ENCODE results near the gene PWP1. TPM values are rescaled to one million over a fixed set of nuclear protein-coding genes. Genes with fewer than 3 reads are reported as not detected.
"Not testable (repeated sequence)": the region's sequence is repeated elsewhere in the genome, so short reads cannot be mapped to it uniquely, and the experiment has no call there.

Gene PWP1
- polyA plus RNA-seq, 4 donors: 51.9 to 58.6 (median 55.9) TPM

- DNase-seq (ENCODE audit: low read depth in 4 of 4, low spot score in 2 of 4): no peak
Measured at GRCh38 chr12:107667464-107667863, 18.1 kb upstream of the PWP1 start.

GRCh38 chr12:107668320-107669098, 17.1 kb upstream of the PWP1 start:
- DNase-seq (ENCODE audit: low read depth in 4 of 4, low spot score in 2 of 4): no peak

GRCh38 chr12:107669946-107670345, 15.7 kb upstream of the PWP1 start:
- DNase-seq (ENCODE audit: low read depth in 4 of 4, low spot score in 2 of 4): no peak

GRCh38 chr12:107670999-107671643, 14.5 kb upstream of the PWP1 start:
- DNase-seq (ENCODE audit: low read depth in 4 of 4, low spot score in 2 of 4): no peak

GRCh38 chr12:107677671-107678070, 7.9 kb upstream of the PWP1 start:
- DNase-seq (ENCODE audit: low read depth in 4 of 4, low spot score in 2 of 4): no peak

- DNase-seq (ENCODE audit: low read depth in 4 of 4, low spot score in 2 of 4): no peak
Measured at GRCh38 chr12:107679336-107679735, 6.3 kb upstream of the PWP1 start.

GRCh38 chr12:107681455-107681835, 4.2 kb upstream of the PWP1 start:
- DNase-seq (ENCODE audit: low read depth in 4 of 4, low spot score in 2 of 4): no peak

GRCh38 chr12:107681836-107682820, 3.5 kb upstream of the PWP1 start:
- DNase-seq (ENCODE audit: low read depth in 4 of 4, low spot score in 2 of 4): no peak

- DNase-seq (ENCODE audit: low read depth in 4 of 4, low spot score in 2 of 4): no peak
Measured at GRCh38 chr12:107684029-107684795, 1.4 kb upstream of the PWP1 start.

- peak in 1 of 4 donors; percentile 12 for DNase-seq (ENCODE audit: low read depth in 4 of 4, low spot score in 2 of 4)
Measured at GRCh38 chr12:107684990-107685359, 624 bp upstream of the PWP1 start.

- DNase-seq (ENCODE audit: low read depth in 4 of 4, low spot score in 2 of 4): not testable (repeated sequence)
Measured at GRCh38 chr12:107695772-107696171, 10.2 kb downstream of the PWP1 start.

- DNase-seq (ENCODE audit: low read depth in 4 of 4, low spot score in 2 of 4): no peak
Measured at GRCh38 chr12:107702106-107702505, 16.5 kb downstream of the PWP1 start.

GRCh38 chr12:107704041-107704440, 18.4 kb downstream of the PWP1 start:
- no peak for DNase-seq (ENCODE audit: low read depth in 4 of 4, low spot score in 2 of 4)

- not testable (repeated sequence) for DNase-seq (ENCODE audit: low read depth in 4 of 4, low spot score in 2 of 4)
Measured at GRCh38 chr12:107705522-107705921, 19.9 kb downstream of the PWP1 start.

GRCh38 chr12:107715780-107716179, 30.2 kb downstream of the PWP1 start:
- DNase-seq (ENCODE audit: low read depth in 4 of 4, low spot score in 2 of 4): no peak

GRCh38 chr12:107718606-107719005, 33.0 kb downstream of the PWP1 start:
- no peak for DNase-seq (ENCODE audit: low read depth in 4 of 4, low spot score in 2 of 4)

- not testable (repeated sequence) for DNase-seq (ENCODE audit: low read depth in 4 of 4, low spot score in 2 of 4)
Measured at GRCh38 chr12:107727327-107727726, 41.7 kb downstream of the PWP1 start.

GRCh38 chr12:107727742-107728141, 42.1 kb downstream of the PWP1 start:
- not testable (repeated sequence) for DNase-seq (ENCODE audit: low read depth in 4 of 4, low spot score in 2 of 4)

GRCh38 chr12:107730618-107731341, 45.2 kb downstream of the PWP1 start:
- no peak for DNase-seq (ENCODE audit: low read depth in 4 of 4, low spot score in 2 of 4)

- no peak for DNase-seq (ENCODE audit: low read depth in 4 of 4, low spot score in 2 of 4)
Measured at GRCh38 chr12:107731366-107731765, 45.8 kb downstream of the PWP1 start.
